ENCODE measurements around the gene BRD2. TPM values are rescaled to one million over a fixed set of nuclear protein-coding genes. Genes with fewer than 3 reads are reported as not detected.

BRD2 gene
- total RNA-seq, 2 experiments from 2014 or later: 309 to 336 TPM

GRCh38 chr6:32995448-32995847 lies 27.1 kb downstream of the BRD2 start:
- no peaks in the 10 kb centered on the region for H3K36me3 Mint-ChIP-seq
- CTCF ChIA-PET: interaction anchor here (1.0 to 1.1 kb wide), 2 partner anchors 10 to 61 kb away, joined by 3 to 5 read pairs; no protein-coding TSS in a partner anchor
- ATAC-seq: no peak
- H3K4me3 Mint-ChIP-seq: no peak overlapping the region
- DNase-seq: no peak
- H3K27me3 Mint-ChIP-seq: peaks cover 45% of the 10 kb centered on the region
- peaks cover 7% of the 10 kb centered on the region for H3K4me1 Mint-ChIP-seq
- no peak overlapping the region for H3K27ac Mint-ChIP-seq
- no peaks in the 10 kb centered on the region for H3K9me3 Mint-ChIP-seq (ENCODE audit: low read depth)

- H3K4me1 Mint-ChIP-seq: peaks cover 8% of the 10 kb centered on the region
- H3K36me3 Mint-ChIP-seq: no peaks in the 10 kb centered on the region
- DNase-seq (peak; percentile 64), ATAC-seq (peak; percentile 76)
- H3K9me3 Mint-ChIP-seq (ENCODE audit: low read depth): no peaks in the 10 kb centered on the region
- peaks cover 41% of the 10 kb centered on the region for H3K27me3 Mint-ChIP-seq
- no peak overlapping the region for H3K4me3 Mint-ChIP-seq
- no peak overlapping the region for H3K27ac Mint-ChIP-seq
- CTCF ChIA-PET: interaction anchor here (0.9 to 1.5 kb wide), 10 partner anchors 10 to 239 kb away, joined by 3 to 5 read pairs (median 3); no protein-coding TSS in a partner anchor
These were observed 31.7 kb downstream of the BRD2 start for GRCh38 chr6:33000055-33000454.

- H3K4me3 Mint-ChIP-seq: no peak overlapping the region
- no peak overlapping the region for H3K27ac Mint-ChIP-seq
- peaks cover 3% of the 10 kb centered on the region for H3K36me3 Mint-ChIP-seq
- ATAC-seq (no peak), DNase-seq (no peak)
- peaks cover 8% of the 10 kb centered on the region for H3K4me1 Mint-ChIP-seq
- no peaks in the 10 kb centered on the region for H3K9me3 Mint-ChIP-seq (ENCODE audit: low read depth)
- H3K27me3 Mint-ChIP-seq: peaks cover 28% of the 10 kb centered on the region
- CTCF ChIA-PET: interaction anchor here (1.2 to 3.5 kb wide), 2 partner anchors 12 to 125 kb away, joined by 3 to 10 read pairs; no protein-coding TSS in a partner anchor
These were observed 33.3 kb downstream of the BRD2 start for GRCh38 chr6:33001685-33002084.

GRCh38 chr6:33004940-33005339 lies 36.5 kb downstream of the BRD2 start:
- Mint-ChIP-seq H3K9me3 (ENCODE audit: low read depth) (no peaks in the 10 kb centered on the region), H3K36me3 (peaks cover 3% of the 10 kb centered on the region), H3K27me3 (peaks cover 18% of the 10 kb centered on the region), H3K27ac (no peak overlapping the region), H3K4me1 (peaks cover 20% of the 10 kb centered on the region), H3K4me3 (no peak overlapping the region)
- DNase-seq: no peak
- CTCF ChIA-PET: interaction anchor here (1.0 kb wide), 1 partner anchor 10 kb away, joined by 3 read pairs; no protein-coding TSS in a partner anchor
- ATAC-seq: no peak

- Mint-ChIP-seq H3K27me3 (peaks cover 16% of the 10 kb centered on the region), H3K4me1 (peaks cover 14% of the 10 kb centered on the region), H3K27ac (peak overlapping the region; percentile 45), H3K36me3 (peaks cover 3% of the 10 kb centered on the region), H3K4me3 (peak overlapping the region; percentile 92), H3K9me3 (ENCODE audit: low read depth) (no peaks in the 10 kb centered on the region)
- ATAC-seq (no peak), DNase-seq (no peak)
- CTCF ChIA-PET: interaction anchor here (2.3 kb wide), 1 partner anchor 55 kb away, joined by 5 read pairs; the partner anchor contains the start of gene HLA-DMA
These were observed 39.5 kb downstream of the BRD2 start for GRCh38 chr6:33007831-33008400.

- DNase-seq (peak; percentile 83), ATAC-seq (peak; percentile 98)
- H3K36me3 Mint-ChIP-seq: peaks cover 3% of the 10 kb centered on the region
- CTCF ChIA-PET: interaction anchor here (1.1 to 2.3 kb wide), 2 partner anchors 56 to 82 kb away, joined by 3 to 5 read pairs; partner anchors contain the start of gene HLA-DMA
- peak within 1 kb of the TSS; percentile 92 for H3K4me3 Mint-ChIP-seq
- H3K4me1 Mint-ChIP-seq: peaks cover 14% of the 10 kb centered on the region
- H3K9me3 Mint-ChIP-seq (ENCODE audit: low read depth): no peaks in the 10 kb centered on the region
- H3K27ac Mint-ChIP-seq: peak within 1 kb of the TSS; percentile 81
- peaks cover 23% of the 10 kb centered on the region for H3K27me3 Mint-ChIP-seq
These were observed 40.8 kb downstream of the BRD2 start, which contains the start of gene HLA-DOA for GRCh38 chr6:33008944-33009861. Gene HLA-DOA, minus strand, starts transcription at chr6:33009591.

GRCh38 chr6:33010356-33010755 lies 42.0 kb downstream of the BRD2 start:
- no peak for ATAC-seq
- H3K4me3 Mint-ChIP-seq: no peak overlapping the region

GRCh38 chr6:33013608-33014007 lies 45.2 kb downstream of the BRD2 start:
- no peaks in the 10 kb centered on the region for H3K9me3 Mint-ChIP-seq (ENCODE audit: low read depth)
- no peaks in the 10 kb centered on the region for H3K36me3 Mint-ChIP-seq
- H3K27ac Mint-ChIP-seq: no peak overlapping the region
- peaks cover 32% of the 10 kb centered on the region for H3K27me3 Mint-ChIP-seq
- H3K4me3 Mint-ChIP-seq: no peak overlapping the region
- ATAC-seq: no peak
- DNase-seq: no peak
- H3K4me1 Mint-ChIP-seq: peaks cover 23% of the 10 kb centered on the region
- CTCF ChIA-PET: interaction anchor here (1.3 to 3.6 kb wide), 9 partner anchors 11 to 235 kb away, joined by 3 to 21 read pairs (median 6); partner anchors contain the start of gene HLA-DPA1

More at GRCh38 chr6:33010356-33010755, 42.0 kb downstream of the BRD2 start:
- no peak for DNase-seq
- Mint-ChIP-seq H3K9me3 (ENCODE audit: low read depth) (no peaks in the 10 kb centered on the region), H3K27ac (no peak overlapping the region), H3K4me1 (peaks cover 17% of the 10 kb centered on the region), H3K36me3 (peaks cover 3% of the 10 kb centered on the region), H3K27me3 (peaks cover 24% of the 10 kb centered on the region)
- CTCF ChIA-PET: interaction anchor here (0.6 to 1.2 kb wide), 5 partner anchors 10 to 116 kb away, joined by 3 to 6 read pairs (median 3); no protein-coding TSS in a partner anchor

GRCh38 chr6:33014841-33015634 lies 46.6 kb downstream of the BRD2 start:
- CTCF ChIA-PET: interaction anchor here (0.6 to 4.4 kb wide), 41 partner anchors 10 to 233 kb away, joined by 3 to 21 read pairs (median 3); partner anchors contain the start of genes HLA-DPA1, HLA-DPB1 and HSD17B8
- DNase-seq: peak; percentile 70

GRCh38 chr6:33015798-33016197 lies 47.4 kb downstream of the BRD2 start:
- no peaks in the 10 kb centered on the region for H3K9me3 Mint-ChIP-seq (ENCODE audit: low read depth)
- DNase-seq (no peak), ATAC-seq (no peak)
- no peaks in the 10 kb centered on the region for H3K36me3 Mint-ChIP-seq
- H3K4me3 Mint-ChIP-seq: no peak overlapping the region
- H3K4me1 Mint-ChIP-seq: peaks cover 29% of the 10 kb centered on the region
- peaks cover 32% of the 10 kb centered on the region for H3K27me3 Mint-ChIP-seq
- CTCF ChIA-PET: interaction anchor here (0.7 to 4.4 kb wide), 13 partner anchors 12 to 233 kb away, joined by 3 to 21 read pairs (median 9); partner anchors contain the start of genes HLA-DPA1 and HLA-DPB1
- no peak overlapping the region for H3K27ac Mint-ChIP-seq

More at GRCh38 chr6:33014841-33015634, 46.6 kb downstream of the BRD2 start:
- no peak overlapping the region for H3K4me3 Mint-ChIP-seq
- peak; percentile 77 for ATAC-seq
- H3K27ac Mint-ChIP-seq: no peak overlapping the region
- H3K4me1 Mint-ChIP-seq: peaks cover 26% of the 10 kb centered on the region
- peaks cover 32% of the 10 kb centered on the region for H3K27me3 Mint-ChIP-seq
- no peaks in the 10 kb centered on the region for H3K36me3 Mint-ChIP-seq
- H3K9me3 Mint-ChIP-seq (ENCODE audit: low read depth): no peaks in the 10 kb centered on the region

- Mint-ChIP-seq H3K4me1 (peaks cover 29% of the 10 kb centered on the region), H3K27me3 (peaks cover 26% of the 10 kb centered on the region), H3K36me3 (no peaks in the 10 kb centered on the region), H3K9me3 (ENCODE audit: low read depth) (no peaks in the 10 kb centered on the region), H3K4me3 (no peak overlapping the region), H3K27ac (no peak overlapping the region)
- DNase-seq: no peak
- CTCF ChIA-PET: interaction anchor here (1.1 to 4.4 kb wide), 9 partner anchors 12 to 231 kb away, joined by 3 to 21 read pairs (median 9); partner anchors contain the start of genes HLA-DPA1 and HLA-DPB1
- ATAC-seq: no peak
These were observed 48.6 kb downstream of the BRD2 start for GRCh38 chr6:33017018-33017417.

GRCh38 chr6:33017694-33018353 lies 49.4 kb downstream of the BRD2 start:
- Mint-ChIP-seq H3K27ac (no peak overlapping the region), H3K27me3 (peaks cover 22% of the 10 kb centered on the region), H3K36me3 (no peaks in the 10 kb centered on the region), H3K4me3 (no peak overlapping the region), H3K4me1 (peaks cover 29% of the 10 kb centered on the region), H3K9me3 (ENCODE audit: low read depth) (no peaks in the 10 kb centered on the region)
- CTCF ChIA-PET: interaction anchor here (1.0 to 4.4 kb wide), 8 partner anchors 11 to 231 kb away, joined by 3 to 19 read pairs (median 4); no protein-coding TSS in a partner anchor
- DNase-seq (no peak), ATAC-seq (no peak)

Measured in activated CD8-positive, alpha-beta memory T cell treated with anti-CD3 and anti-CD28 coated beads, Interleukin-2, amount 10 ng/mL, durations not matched to agents 7 days and 5 days (primary cell).